ENCODE data around the gene DLEU7. TPM values are rescaled to one million over a fixed set of nuclear protein-coding genes. Genes with fewer than 3 reads are reported as not detected.

Gene DLEU7
- total RNA-seq, 1 donor from 2014 or later, result 0.57 TPM

GRCh38 chr13:50800091-50800739, 43.3 kb downstream of the DLEU7 start:
- H3K4me3 Mint-ChIP-seq (ENCODE audit: unreplicated experiment), result no peak overlapping the region
- no peaks in the 10 kb centered on the region for H3K9me3 ChIP-seq (ENCODE audit: insufficient read depth, low read depth, low read length)
- no peaks in the 10 kb centered on the region for H3K27me3 ChIP-seq (ENCODE audit: insufficient read depth, low read length)
- H3K4me3 ChIP-seq (ENCODE audit: insufficient read depth, low read depth, low read length), result no peak overlapping the region
- no peaks in the 10 kb centered on the region for H3K79me2 ChIP-seq (ENCODE audit: insufficient read depth, low read length)
- no peaks in the 10 kb centered on the region for H3K36me3 Mint-ChIP-seq (ENCODE audit: low read depth, unreplicated experiment)
- H3K4me1 ChIP-seq (ENCODE audit: insufficient read depth, low read length), result peaks cover 29% of the 10 kb centered on the region
- H3K27ac Mint-ChIP-seq (ENCODE audit: unreplicated experiment), result peak overlapping the region; percentile 94
- H3K27ac ChIP-seq (ENCODE audit: low read depth, low read length), result no peak overlapping the region
- peak; percentile 7 for DNase-seq (ENCODE audit: low read depth)
- no peak overlapping the region for H2AFZ ChIP-seq (ENCODE audit: low read depth, low read length)
- no peaks in the 10 kb centered on the region for H3K27me3 Mint-ChIP-seq (ENCODE audit: low read depth, unreplicated experiment)
- peaks cover 2% of the 10 kb centered on the region for H3K9me3 Mint-ChIP-seq (ENCODE audit: unreplicated experiment)
- H3K9ac ChIP-seq (ENCODE audit: low read length), result no peak overlapping the region
- no peak for FAIRE-seq
- TF ChIP-seq CTCF (IDR thresholded peaks at IDR 0.05; ENCODE audit: insufficient read depth, low read depth, low read length) (no peak), EZH2 (IDR thresholded peaks at IDR 0.05; ENCODE audit: insufficient read depth, low read length) (no peak)
- H3K4me1 Mint-ChIP-seq (ENCODE audit: low read depth, unreplicated experiment), result peaks cover 25% of the 10 kb centered on the region
- H3K4me2 ChIP-seq (ENCODE audit: low read length), result peak overlapping the region; percentile 8
- no peaks in the 10 kb centered on the region for H3K36me3 ChIP-seq (ENCODE audit: insufficient read depth, low read length)
- no peaks in the 10 kb centered on the region for H4K20me1 ChIP-seq (ENCODE audit: insufficient read depth, low read length)

GRCh38 chr13:50798923-50799322, 44.6 kb downstream of the DLEU7 start:
- H2AFZ ChIP-seq (ENCODE audit: low read depth, low read length), result no peak overlapping the region
- FAIRE-seq (no peak), DNase-seq (ENCODE audit: low read depth) (peak; percentile 78)
- no peak overlapping the region for H3K27ac ChIP-seq (ENCODE audit: low read depth, low read length)
- no peaks in the 10 kb centered on the region for H3K36me3 ChIP-seq (ENCODE audit: insufficient read depth, low read length)
- Mint-ChIP-seq H3K4me1 (ENCODE audit: low read depth, unreplicated experiment) (peaks cover 25% of the 10 kb centered on the region), H3K36me3 (ENCODE audit: low read depth, unreplicated experiment) (no peaks in the 10 kb centered on the region), H3K9me3 (ENCODE audit: unreplicated experiment) (peaks cover 2% of the 10 kb centered on the region), H3K4me3 (ENCODE audit: unreplicated experiment) (no peak overlapping the region), H3K27ac (ENCODE audit: unreplicated experiment) (no peak overlapping the region), H3K27me3 (ENCODE audit: low read depth, unreplicated experiment) (no peaks in the 10 kb centered on the region)
- H4K20me1 ChIP-seq (ENCODE audit: insufficient read depth, low read length), result no peaks in the 10 kb centered on the region
- H3K9me3 ChIP-seq (ENCODE audit: insufficient read depth, low read depth, low read length), result no peaks in the 10 kb centered on the region
- no peak for TF ChIP-seq EZH2 (IDR thresholded peaks at IDR 0.05; ENCODE audit: insufficient read depth, low read length)
- TF ChIP-seq CTCF (IDR thresholded peaks at IDR 0.05; ENCODE audit: insufficient read depth, low read depth, low read length), result no peak
- H3K4me2 ChIP-seq (ENCODE audit: low read length), result peak overlapping the region; percentile 67
- no peak overlapping the region for H3K9ac ChIP-seq (ENCODE audit: low read length)
- no peak overlapping the region for H3K4me3 ChIP-seq (ENCODE audit: insufficient read depth, low read depth, low read length)
- H3K27me3 ChIP-seq (ENCODE audit: insufficient read depth, low read length), result no peaks in the 10 kb centered on the region
- peaks cover 29% of the 10 kb centered on the region for H3K4me1 ChIP-seq (ENCODE audit: insufficient read depth, low read length)
- no peaks in the 10 kb centered on the region for H3K79me2 ChIP-seq (ENCODE audit: insufficient read depth, low read length)

- Histone ChIP-seq H3K4me3 (ENCODE audit: insufficient read depth, low read depth, low read length) (no peak overlapping the region), H2AFZ (ENCODE audit: low read depth, low read length) (no peak overlapping the region), H3K4me2 (ENCODE audit: low read length) (no peak overlapping the region), H3K27ac (ENCODE audit: low read depth, low read length) (no peak overlapping the region), H3K4me1 (ENCODE audit: insufficient read depth, low read length) (peaks cover 29% of the 10 kb centered on the region), H3K79me2 (ENCODE audit: insufficient read depth, low read length) (no peaks in the 10 kb centered on the region), H3K36me3 (ENCODE audit: insufficient read depth, low read length) (no peaks in the 10 kb centered on the region), H3K9me3 (ENCODE audit: insufficient read depth, low read depth, low read length) (no peaks in the 10 kb centered on the region), H3K9ac (ENCODE audit: low read length) (no peak overlapping the region), H3K27me3 (ENCODE audit: insufficient read depth, low read length) (no peaks in the 10 kb centered on the region), H4K20me1 (ENCODE audit: insufficient read depth, low read length) (no peaks in the 10 kb centered on the region)
- Mint-ChIP-seq H3K4me3 (ENCODE audit: unreplicated experiment) (no peak overlapping the region), H3K27me3 (ENCODE audit: low read depth, unreplicated experiment) (no peaks in the 10 kb centered on the region), H3K9me3 (ENCODE audit: unreplicated experiment) (peaks cover 8% of the 10 kb centered on the region), H3K36me3 (ENCODE audit: low read depth, unreplicated experiment) (no peaks in the 10 kb centered on the region), H3K27ac (ENCODE audit: unreplicated experiment) (no peak overlapping the region), H3K4me1 (ENCODE audit: low read depth, unreplicated experiment) (peaks cover 25% of the 10 kb centered on the region)
- DNase-seq (ENCODE audit: low read depth) (peak; percentile 4), FAIRE-seq (no peak)
- no peak for TF ChIP-seq CTCF (IDR thresholded peaks at IDR 0.05; ENCODE audit: insufficient read depth, low read depth, low read length)
- TF ChIP-seq EZH2 (IDR thresholded peaks at IDR 0.05; ENCODE audit: insufficient read depth, low read length), result no peak
Measured at GRCh38 chr13:50797091-50797490, 46.4 kb downstream of the DLEU7 start.

Measured in astrocyte (in vitro differentiated cells and primary cell).